GM21717 (cell line): ENCODE measurements around the gene MAPK8IP2.
"Not testable (repeated sequence)": the region's sequence is repeated elsewhere in the genome, so short reads cannot be mapped to it uniquely, and the experiment has no call there.

Experiments used
- ATAC-seq: cut with Tn5 transposase; IDR thresholded peaks from one replicate; pipeline ENCODE4 v1.9.1; 2021; ENCODE audit warnings: mild to moderate bottlenecking, moderate library complexity; ENCODE audit not compliant: unreplicated experiment

The MAPK8IP2 gene

DNA sequence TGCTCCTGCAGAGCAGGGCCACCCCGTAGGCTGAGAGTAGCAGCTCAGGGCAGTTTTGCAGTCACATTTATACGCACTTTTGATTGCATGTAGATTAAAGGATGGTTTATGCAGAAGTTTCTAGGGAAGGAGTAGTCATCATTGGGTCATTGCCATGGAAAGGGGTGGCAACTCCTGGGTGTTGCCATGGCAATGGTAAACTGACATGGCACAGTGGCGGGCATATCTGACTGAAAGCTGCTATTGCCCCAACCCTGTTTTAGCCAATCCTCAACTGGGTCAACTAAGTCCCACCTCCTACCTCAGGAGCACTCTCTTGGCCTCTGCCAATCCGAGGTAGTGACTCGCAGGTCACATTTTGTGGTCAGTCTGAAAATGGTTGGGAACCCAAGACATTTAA is 29.8 kb downstream of the MAPK8IP2 start:
- no peak for ATAC-seq

DNA sequence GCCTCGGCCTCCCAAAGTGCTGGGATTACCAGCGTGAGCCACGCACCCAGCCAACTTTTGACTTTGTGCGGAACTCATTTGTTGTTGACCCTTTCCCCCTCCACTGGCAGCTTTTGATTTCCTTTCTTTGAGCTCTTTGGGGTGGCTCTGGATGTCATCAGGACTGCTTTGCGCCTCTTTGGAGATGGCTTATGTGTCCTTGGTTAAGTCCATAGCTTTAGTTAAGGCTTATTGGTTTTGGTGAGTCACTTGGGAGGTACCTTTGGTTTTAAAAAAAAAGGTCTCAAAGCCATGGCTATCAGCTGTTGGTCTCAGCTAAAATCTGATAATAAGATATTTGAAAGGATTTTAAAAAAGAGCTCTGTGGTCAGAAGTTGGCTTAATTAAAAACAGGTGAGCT is 32.5 kb downstream of the MAPK8IP2 start:
- ATAC-seq, result no peak

DNA sequence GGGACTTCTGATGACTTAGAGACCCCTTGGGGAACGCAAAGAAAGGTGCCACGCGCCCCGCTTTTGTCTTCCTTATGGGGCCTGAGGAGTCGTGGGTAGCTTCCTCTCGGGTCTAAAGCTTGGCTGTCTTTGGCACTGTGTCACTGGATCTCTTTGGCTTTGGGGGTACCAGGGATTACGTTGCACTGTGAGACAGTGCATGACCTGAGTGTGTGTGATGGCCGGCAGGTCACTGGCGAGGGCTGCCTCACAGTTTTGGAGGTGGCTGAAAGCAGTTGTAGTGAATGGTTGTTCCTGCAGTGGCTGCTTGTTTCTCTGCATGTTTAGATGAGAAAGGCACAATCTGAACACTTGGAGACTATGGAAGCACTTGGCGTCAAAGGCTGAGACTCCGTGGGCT is 33.2 kb downstream of the MAPK8IP2 start:
- ATAC-seq, result no peak

DNA sequence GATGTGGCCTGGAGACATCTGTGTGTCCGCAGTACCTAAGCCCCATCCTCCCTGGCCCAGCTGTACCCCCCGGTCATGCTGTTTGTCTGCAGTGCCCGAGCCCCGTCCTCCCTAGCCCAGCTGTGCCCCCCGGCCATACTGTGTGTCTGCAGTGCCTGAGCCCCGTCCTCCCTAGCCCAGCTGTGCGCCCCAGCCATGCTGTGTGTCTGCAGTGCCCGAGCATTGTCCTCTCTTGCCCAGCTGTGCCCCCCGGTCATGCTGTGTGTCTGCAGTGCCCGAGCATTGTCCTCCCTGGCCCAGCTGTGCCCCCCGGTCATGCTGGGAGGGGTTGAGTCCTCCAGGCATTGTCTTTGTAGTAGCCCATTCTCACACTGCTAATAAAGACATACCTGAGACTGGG is 35.0 kb downstream of the MAPK8IP2 start:
- ATAC-seq, result no peak

DNA sequence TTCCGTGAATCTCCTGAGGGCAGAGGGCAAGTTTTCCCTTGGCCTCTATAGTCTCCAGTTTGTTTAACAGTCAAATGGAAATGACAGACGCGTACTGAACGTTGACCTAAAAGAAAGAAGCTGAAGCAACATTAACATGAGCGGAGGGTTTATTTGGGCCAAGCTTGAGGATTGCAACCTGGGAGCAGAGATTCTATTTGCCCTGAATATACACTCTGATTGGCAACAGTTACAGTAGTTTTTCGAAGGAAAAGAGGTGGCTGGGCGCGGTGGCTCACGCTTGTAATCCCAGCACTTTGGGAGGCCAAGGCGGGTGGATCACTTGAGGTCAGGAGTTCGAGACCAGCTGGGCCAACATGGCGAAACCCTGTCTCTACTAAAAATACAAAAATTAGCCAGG is 39.7 kb downstream of the MAPK8IP2 start:
- not testable (repeated sequence) for ATAC-seq

DNA sequence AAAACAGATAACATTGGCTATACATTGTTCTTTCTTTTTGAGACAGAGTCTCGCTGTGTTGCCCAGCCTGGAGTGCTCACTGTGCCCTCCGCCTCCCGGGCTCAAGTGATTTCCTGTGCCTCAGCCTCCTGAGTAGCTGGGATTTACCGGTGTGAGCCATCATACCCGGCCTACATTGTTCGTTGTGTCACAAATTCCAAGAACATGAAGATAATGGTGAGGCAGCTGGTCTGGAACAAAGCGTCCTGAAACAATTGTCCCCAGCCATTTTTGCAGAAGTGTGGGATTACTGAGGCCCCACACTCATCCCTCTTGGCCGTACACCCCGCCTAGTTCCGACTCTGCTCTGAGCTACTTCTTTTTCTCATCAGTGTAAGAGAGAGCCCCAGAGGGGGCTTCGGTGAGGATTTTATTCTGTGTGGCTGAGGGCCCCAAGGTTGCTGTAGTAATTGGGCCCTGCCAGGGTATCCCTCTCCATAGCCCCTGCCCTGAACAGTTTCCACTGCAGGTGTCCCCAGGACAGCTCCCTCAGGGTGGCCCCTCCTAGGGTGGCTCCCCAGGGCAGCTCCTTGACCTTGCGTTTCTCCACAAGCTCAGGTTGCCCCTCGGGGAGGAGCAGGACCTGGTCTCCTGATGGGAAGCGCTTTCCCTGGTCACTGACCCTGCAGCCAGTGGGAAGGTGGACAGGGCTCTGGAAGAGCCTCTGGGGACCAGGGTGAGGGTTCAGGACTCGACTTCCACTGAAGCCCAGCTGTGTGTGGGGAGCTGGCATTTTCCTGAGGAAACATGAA is 40.5 kb downstream of the MAPK8IP2 start:
- ATAC-seq, result no peak

DNA sequence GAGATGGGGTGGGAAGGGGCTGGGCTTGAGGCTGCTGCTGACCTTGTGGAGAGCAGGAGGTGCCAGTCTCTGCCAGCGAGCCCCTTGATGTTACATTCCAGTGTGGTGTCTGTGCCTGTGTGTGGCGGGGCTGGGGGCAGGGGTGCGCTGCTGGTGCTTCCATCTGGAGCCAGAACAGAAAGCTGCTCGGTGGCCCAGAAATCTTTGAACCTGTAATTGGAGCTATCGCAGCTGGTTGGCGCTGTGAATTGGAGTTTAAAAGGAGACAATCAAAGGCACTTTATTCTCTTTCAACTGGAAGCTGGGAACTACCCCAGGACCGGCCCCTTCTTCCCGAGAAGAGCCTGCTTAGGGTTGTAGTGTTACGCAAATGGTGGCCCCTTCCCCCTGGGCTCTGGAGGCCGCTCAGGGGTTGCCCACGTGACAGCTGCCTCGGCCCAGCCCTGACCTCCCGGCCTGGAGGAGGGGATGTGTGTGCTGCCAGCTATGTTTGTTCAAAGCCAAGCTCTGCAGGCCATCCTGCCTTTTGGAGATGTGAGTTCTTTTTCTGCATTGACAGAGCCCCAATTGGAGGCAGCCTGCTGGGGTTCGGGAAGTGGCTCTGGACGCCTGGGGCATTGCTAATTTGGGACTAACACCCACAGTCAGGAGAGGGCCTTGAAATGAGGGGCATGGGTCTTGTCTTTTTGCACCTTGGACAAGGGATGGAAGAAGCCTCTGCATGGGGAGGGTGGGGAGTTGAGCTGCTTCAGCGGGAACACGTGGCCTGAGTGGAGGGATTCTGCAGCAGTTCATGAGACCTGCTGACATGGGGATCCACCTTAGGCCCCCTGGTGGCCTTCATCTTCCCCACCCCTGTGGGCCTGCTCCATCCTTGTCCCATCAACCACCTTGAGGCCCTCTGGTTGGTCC is 41.4 kb downstream of the MAPK8IP2 start:
- ATAC-seq, result no peak

DNA sequence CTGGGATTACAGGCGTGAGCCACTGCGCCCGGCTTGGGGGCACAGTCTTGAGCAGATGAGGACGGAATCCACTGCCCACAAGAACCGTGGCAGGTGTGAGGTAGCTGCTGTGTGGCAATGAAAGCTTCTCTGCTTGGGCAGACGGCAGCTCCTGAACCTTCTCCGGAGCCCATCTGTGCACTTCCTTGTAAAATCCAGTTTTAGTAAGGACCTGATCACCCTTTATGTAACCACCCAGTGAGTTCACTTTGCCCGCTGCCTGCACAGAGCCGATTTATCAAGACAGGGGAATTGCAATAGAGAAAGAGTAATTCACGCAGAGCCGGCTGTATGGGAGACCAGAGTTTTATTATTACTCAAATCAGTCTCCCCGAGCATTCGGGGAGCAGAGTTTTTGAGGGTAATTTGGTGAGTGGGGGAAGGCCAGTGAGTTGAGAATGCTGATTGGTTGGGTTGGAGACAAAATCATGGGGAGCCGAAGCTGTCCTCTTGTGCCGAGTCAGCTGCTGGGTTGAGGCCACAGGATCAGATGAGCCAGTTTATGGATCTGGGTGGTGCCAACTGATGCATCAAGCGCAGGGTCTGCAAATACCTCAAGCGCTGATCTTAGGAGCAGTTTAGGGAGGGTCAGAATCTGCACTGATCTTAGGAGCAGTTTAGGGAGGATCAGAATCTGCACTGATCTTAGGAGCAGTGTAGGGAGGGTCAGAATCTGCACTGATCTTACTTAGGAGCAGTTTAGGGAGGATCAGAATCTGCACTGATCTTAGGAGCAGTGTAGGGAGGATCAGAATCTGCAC is 42.6 kb downstream of the MAPK8IP2 start:
- ATAC-seq, result not testable (repeated sequence)

DNA sequence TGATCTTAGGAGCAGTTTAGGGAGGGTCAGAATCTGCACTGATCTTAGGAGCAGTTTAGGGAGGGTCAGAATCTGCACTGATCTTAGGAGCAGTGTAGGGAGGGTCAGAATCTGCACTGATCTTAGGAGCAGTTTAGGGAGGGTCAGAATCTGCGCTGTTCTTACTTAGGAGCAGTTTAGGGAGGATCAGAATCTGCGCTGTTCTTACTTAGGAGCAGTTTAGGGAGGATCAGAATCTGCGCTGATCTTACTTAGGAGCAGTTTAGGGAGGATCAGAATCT is 43.2 kb downstream of the MAPK8IP2 start:
- not testable (repeated sequence) for ATAC-seq

DNA sequence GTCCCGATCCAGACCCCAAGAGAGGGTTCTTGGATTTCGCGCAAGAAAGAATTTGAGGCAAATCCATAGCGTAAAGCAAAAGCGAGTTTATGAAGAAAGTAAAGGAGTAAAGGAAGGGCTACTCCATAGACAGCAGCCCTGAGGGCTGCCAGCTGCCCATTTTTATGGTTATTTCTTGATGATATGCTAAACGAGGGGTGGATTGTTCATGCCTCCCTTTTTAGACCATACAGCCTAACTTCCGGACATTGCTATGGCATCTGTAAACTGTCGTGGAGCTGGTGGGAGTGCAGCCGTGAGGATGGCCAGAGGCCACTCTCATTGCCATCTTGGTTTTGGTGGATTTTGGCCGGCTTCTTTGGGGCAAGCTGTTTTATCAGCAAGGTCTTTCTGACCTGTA is 52.7 kb downstream of the MAPK8IP2 start:
- ATAC-seq, result no peak

DNA sequence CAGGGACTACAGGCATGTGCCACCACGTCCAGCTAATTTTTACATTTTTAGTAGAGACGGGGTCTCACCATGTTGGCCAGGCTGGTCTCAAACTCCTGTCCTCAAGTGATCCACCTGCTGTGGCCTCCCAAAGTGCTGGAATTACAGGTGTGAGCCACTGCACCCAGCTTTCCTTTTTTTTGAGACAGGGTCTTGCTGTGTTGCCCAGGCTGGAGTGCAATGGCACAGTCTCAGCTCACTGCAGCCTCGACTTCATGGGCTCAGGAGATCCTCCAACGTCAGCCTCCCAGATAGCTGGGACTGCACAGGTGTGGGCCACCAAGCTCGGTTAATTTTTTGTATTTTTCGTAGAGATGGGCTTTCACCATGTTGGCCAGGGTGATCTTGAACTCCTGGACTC is 54.1 kb downstream of the MAPK8IP2 start:
- ATAC-seq, result not testable (repeated sequence)

DNA sequence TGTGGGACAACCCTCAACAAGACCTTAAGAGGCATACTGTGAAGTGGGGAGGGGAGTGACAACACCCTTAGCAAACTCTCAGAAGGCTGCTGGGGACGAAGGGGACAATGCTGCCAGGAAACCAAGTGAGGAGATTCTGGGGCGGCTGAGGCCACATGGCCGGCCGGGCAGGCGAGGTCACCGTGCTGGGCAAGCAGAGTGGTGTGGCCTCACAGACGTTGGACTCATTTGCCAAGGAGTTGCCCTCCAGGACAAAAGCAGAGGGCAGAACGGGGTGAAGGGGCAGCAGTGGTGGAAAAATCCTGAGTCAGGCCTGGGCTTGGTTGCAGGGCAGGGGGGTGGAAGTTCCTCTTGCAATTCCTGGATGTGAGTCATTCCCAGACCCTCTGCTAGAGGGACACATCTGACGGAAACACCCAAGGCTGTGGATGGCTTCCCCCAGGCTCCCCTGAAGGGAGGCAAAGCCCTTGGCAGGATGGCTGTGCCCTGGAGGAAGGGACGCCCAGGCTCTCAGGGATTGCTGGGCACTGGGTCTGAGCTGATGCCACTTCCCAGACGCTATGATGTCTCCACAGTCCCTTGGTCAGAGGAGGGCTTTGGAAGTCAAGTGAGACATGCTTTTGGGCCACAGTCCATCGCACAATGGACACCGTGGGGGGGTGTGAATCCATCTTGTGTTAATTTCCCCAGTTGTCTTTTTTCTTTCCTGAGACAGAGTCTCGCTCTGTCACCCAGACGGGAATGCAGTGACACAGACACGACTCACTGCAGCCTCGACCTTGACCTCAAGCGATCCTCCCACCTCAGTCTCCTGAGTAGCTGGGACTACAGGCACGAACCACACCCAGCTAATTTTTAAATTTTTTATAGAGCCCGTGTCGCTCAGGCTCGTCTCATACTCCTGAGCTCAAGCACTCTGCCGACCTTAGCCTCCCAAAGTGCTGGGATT is 55.8 kb downstream of the MAPK8IP2 start:
- ATAC-seq, result no peak

DNA sequence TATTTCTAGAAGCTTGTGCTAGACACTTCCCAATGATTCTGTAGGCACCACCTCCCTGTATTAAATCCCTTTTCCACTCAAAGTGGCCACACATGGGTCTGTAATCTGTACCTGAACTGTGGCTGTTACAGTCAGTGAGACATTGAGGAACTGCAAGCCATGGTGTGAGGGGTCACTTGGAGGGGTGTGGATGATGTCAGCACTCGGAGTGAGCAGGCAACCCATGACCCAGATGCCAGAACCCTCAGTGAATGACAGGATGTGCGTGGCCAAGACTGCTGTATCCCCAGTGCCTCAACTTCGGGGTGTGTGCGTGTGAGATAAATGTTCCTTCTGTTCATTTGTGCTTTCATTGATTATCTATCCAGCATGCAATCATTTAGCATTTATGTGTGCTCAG is 57.3 kb downstream of the MAPK8IP2 start:
- no peak for ATAC-seq

DNA sequence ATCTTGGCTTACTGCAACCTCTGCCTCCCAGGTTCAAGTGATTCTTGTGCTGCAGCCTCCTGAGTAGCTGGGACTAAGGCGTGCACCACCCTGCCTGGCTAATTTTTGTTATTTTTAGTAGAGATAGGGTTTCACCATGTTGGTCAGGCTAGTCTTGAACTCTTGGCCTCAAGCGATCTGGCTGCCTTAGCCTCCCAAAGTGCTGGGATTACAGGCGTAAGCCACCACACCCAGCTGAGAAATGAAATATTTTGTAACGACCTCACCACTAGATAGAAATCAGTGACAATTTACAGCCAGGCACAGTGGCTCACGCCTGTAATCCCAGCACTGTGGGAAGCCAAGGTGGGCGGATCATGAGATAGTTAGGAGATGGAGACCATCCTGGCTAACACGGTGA is 59.1 kb downstream of the MAPK8IP2 start:
- ATAC-seq, result not testable (repeated sequence)

DNA sequence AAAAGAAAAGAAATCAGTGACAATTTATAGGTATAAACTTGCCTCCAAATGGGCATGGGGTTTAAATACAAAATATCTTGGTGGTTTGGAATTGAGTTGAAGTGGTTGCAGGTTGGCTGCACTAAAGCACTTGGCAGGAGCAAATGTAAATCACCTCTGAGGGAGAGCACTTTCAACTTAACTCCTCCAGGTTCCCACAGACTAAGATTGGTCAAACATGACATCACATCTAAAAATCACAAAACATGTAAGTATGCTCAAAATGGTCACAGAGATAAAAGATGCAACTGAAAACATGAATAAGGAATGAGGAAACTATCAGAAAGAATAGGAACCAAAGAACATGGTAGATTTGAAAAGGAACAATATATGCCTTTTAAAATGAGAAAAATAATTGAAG is 59.7 kb downstream of the MAPK8IP2 start:
- ATAC-seq, result no peak
